ENCODE data around the gene MADCAM1.

The MADCAM1 gene

DNA sequence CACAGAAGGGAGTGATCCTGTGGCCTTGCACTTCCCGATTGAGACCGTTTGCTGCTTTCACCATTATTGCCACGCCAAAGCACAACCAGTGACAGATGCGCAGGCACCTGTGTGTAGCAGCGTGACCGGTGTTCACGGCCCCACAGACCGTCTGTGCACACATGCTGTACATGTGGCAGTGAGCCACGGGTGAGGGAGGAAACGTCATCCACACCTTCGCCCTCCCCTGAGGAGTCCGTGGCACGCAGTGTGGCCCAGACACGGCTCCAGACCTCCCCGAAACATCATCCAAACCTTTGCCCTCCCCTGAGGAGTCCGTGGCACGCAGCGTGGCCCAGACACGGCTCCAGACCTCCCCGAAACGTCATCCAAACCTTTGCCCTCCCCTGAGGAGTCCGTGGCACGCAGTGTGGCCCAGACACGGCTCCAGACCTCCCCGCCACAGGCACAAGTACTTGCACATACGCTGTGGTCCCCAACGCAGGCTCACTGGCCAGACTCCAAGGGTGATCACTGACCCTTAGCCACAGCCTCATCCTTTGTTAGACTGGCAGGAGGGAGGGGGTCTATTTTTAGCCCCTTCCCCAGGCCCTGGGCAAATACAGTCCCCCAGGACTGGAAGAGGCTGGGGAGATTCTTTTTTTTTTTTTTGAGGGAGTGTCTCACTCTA, 27.6 kb upstream of the MADCAM1 start:
- Histone ChIP-seq H3K9ac (ENCODE audit: low read length) (no peak overlapping the region), H3K79me2 (ENCODE audit: insufficient read depth, low read length) (no peaks in the 10 kb centered on the region), H3K4me3 (ENCODE audit: low read depth, low read length, poor library complexity, severe bottlenecking) (no peak overlapping the region), H3K4me2 (ENCODE audit: low read length) (no peak overlapping the region), H3F3A (ENCODE audit: insufficient read depth, low read length) (no peaks in the 10 kb centered on the region), H4K20me1 (ENCODE audit: insufficient read depth, low read length) (no peaks in the 10 kb centered on the region), H3K9me3 (ENCODE audit: low read length) (no peaks in the 10 kb centered on the region), H3K27ac (ENCODE audit: low read depth, low read length, poor library complexity, severe bottlenecking) (no peak overlapping the region), H3K4me1 (ENCODE audit: insufficient read depth, low read length, severe bottlenecking) (no peaks in the 10 kb centered on the region), H3K27me3 (ENCODE audit: insufficient read depth, low read length) (no peaks in the 10 kb centered on the region), H3K36me3 (ENCODE audit: insufficient read depth, low read length) (no peaks in the 10 kb centered on the region), H3K9me2 (ENCODE audit: low read depth, low read length) (no peaks in the 10 kb centered on the region), H2AFZ (ENCODE audit: low read length) (no peak overlapping the region)
- TF ChIP-seq, protein P1, sequence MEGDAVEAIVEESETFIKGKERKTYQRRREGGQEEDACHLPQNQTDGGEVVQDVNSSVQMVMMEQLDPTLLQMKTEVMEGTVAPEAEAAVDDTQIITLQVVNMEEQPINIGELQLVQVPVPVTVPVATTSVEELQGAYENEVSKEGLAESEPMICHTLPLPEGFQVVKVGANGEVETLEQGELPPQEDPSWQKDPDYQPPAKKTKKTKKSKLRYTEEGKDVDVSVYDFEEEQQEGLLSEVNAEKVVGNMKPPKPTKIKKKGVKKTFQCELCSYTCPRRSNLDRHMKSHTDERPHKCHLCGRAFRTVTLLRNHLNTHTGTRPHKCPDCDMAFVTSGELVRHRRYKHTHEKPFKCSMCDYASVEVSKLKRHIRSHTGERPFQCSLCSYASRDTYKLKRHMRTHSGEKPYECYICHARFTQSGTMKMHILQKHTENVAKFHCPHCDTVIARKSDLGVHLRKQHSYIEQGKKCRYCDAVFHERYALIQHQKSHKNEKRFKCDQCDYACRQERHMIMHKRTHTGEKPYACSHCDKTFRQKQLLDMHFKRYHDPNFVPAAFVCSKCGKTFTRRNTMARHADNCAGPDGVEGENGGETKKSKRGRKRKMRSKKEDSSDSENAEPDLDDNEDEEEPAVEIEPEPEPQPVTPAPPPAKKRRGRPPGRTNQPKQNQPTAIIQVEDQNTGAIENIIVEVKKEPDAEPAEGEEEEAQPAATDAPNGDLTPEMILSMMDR (IDR thresholded peaks at IDR 0.05; ENCODE audit: low read length), result no peak
- no peak for TF ChIP-seq EZH2 (IDR thresholded peaks at IDR 0.05; ENCODE audit: borderline replicate concordance, low read length)

DNA sequence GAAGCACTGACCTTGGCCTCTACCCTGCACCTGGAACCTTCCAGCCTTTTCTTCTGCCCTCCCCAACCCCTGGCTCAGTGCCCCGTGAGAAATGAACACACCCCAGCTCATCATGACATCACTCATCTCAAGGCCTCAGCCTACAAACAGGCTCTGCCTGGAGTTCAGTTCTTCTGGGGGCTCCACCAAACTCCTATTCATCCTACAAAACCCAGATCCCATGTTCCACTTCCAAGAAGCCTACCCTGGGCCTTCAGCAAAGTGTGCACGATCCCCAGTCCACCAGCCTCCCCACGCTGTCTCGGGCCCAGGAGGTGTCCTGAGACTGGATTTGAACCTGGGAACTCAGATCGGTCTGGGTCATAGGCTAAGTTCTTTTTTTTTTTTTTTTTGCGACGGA, 26.5 kb upstream of the MADCAM1 start:
- Histone ChIP-seq H3K9me3 (ENCODE audit: low read length) (no peaks in the 10 kb centered on the region), H3K27ac (ENCODE audit: low read depth, low read length, poor library complexity, severe bottlenecking) (no peak overlapping the region), H3K4me3 (ENCODE audit: low read depth, low read length, poor library complexity, severe bottlenecking) (no peak overlapping the region), H3K4me1 (ENCODE audit: insufficient read depth, low read length, severe bottlenecking) (no peaks in the 10 kb centered on the region), H4K20me1 (ENCODE audit: insufficient read depth, low read length) (no peaks in the 10 kb centered on the region), H3K9me2 (ENCODE audit: low read depth, low read length) (no peaks in the 10 kb centered on the region), H3K36me3 (ENCODE audit: insufficient read depth, low read length) (no peaks in the 10 kb centered on the region), H3K27me3 (ENCODE audit: insufficient read depth, low read length) (no peaks in the 10 kb centered on the region), H3K4me2 (ENCODE audit: low read length) (no peak overlapping the region), H2AFZ (ENCODE audit: low read length) (no peak overlapping the region), H3K79me2 (ENCODE audit: insufficient read depth, low read length) (no peaks in the 10 kb centered on the region), H3F3A (ENCODE audit: insufficient read depth, low read length) (no peaks in the 10 kb centered on the region), H3K9ac (ENCODE audit: low read length) (no peak overlapping the region)
- TF ChIP-seq EZH2 (IDR thresholded peaks at IDR 0.05; ENCODE audit: borderline replicate concordance, low read length), result no peak
- TF ChIP-seq, protein P1 (IDR thresholded peaks at IDR 0.05; ENCODE audit: low read length), result no peak

DNA sequence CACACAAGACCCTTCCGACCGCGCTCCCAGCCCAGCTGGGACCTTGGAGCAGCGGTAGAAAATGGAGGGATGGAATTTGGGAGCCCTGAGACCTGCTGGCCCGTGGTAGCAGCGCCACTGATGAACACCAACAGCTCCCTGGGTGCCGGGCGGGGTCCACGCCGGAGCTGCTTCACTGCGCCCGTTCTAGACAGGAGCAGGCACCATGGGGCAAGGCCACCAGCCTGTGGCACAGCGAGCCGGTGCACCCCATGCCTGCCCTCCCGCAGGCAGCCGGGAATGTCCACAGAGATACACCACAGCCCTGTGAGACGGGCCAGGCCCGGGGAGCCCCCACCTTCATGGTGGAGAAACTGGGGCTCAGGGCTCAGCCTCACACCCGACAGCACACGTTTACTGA, 25.6 kb upstream of the MADCAM1 start:
- Histone ChIP-seq H3K27me3 (ENCODE audit: insufficient read depth, low read length) (no peaks in the 10 kb centered on the region), H2AFZ (ENCODE audit: low read length) (no peak overlapping the region), H3K9me2 (ENCODE audit: low read depth, low read length) (no peaks in the 10 kb centered on the region), H3K4me2 (ENCODE audit: low read length) (no peak overlapping the region), H3K79me2 (ENCODE audit: insufficient read depth, low read length) (no peaks in the 10 kb centered on the region), H4K20me1 (ENCODE audit: insufficient read depth, low read length) (no peaks in the 10 kb centered on the region), H3K9ac (ENCODE audit: low read length) (no peak overlapping the region), H3F3A (ENCODE audit: insufficient read depth, low read length) (no peaks in the 10 kb centered on the region), H3K4me1 (ENCODE audit: insufficient read depth, low read length, severe bottlenecking) (no peaks in the 10 kb centered on the region), H3K36me3 (ENCODE audit: insufficient read depth, low read length) (no peaks in the 10 kb centered on the region), H3K27ac (ENCODE audit: low read depth, low read length, poor library complexity, severe bottlenecking) (no peak overlapping the region), H3K4me3 (ENCODE audit: low read depth, low read length, poor library complexity, severe bottlenecking) (no peak overlapping the region), H3K9me3 (ENCODE audit: low read length) (no peaks in the 10 kb centered on the region)
- no peak for TF ChIP-seq EZH2 (IDR thresholded peaks at IDR 0.05; ENCODE audit: borderline replicate concordance, low read length)
- TF ChIP-seq, protein P1 (IDR thresholded peaks at IDR 0.05; ENCODE audit: low read length), result no peak
